VCaP (cell line): ENCODE results near the gene GOLM1.

Source experiments
- H3K27ac ChIP-seq: fragments of 450-650 bp; 2 replicates; pipeline ENCODE4 v1.5.1; 2017
- CTCF ChIP-seq: fragments of 450-650 bp; conservative IDR thresholded peaks from 2 replicates; pipeline ENCODE4 v1.5.1; 2017; ENCODE audit warnings: mild to moderate bottlenecking, moderate library complexity

GOLM1 gene

GRCh38 chr9:85994191-85994590, 105.2 kb downstream of the GOLM1 start:
- no peak for TF ChIP-seq CTCF
- no peak overlapping the region for H3K27ac ChIP-seq

- no peak for TF ChIP-seq CTCF
- no peak overlapping the region for H3K27ac ChIP-seq
Measured at GRCh38 chr9:85987236-85987635, 112.1 kb downstream of the GOLM1 start.

- TF ChIP-seq CTCF: no peak
- no peak overlapping the region for H3K27ac ChIP-seq
Measured at GRCh38 chr9:85984457-85984856, 114.9 kb downstream of the GOLM1 start.

GRCh38 chr9:85981369-85981768, 118.0 kb downstream of the GOLM1 start:
- TF ChIP-seq CTCF: no peak
- no peak overlapping the region for H3K27ac ChIP-seq

GRCh38 chr9:85978496-85978895, 120.9 kb downstream of the GOLM1 start:
- no peak for TF ChIP-seq CTCF
- no peak overlapping the region for H3K27ac ChIP-seq
